Embryonic facial prominence (tissue), 1 donor: ENCODE measurements around the gene SLU7.
A peak's percentile ranks its signal among the peaks of the same experiment; 100 is the strongest.

Experiments
- DNase-seq: peaks from one replicate; pipeline ENCODE4 v3.0.0-alpha.2; 2016; ENCODE audit errors: extremely low spot score

The SLU7 gene

GRCh38 chr5:160418561-160419457, at the start of gene SLU7:
Gene SLU7, minus strand, starts transcription at chr5:160419081. Its CDS starts 3,787 bp downstream, at chr5:160415294.
- DNase-seq, result peak; percentile 93

DNA sequence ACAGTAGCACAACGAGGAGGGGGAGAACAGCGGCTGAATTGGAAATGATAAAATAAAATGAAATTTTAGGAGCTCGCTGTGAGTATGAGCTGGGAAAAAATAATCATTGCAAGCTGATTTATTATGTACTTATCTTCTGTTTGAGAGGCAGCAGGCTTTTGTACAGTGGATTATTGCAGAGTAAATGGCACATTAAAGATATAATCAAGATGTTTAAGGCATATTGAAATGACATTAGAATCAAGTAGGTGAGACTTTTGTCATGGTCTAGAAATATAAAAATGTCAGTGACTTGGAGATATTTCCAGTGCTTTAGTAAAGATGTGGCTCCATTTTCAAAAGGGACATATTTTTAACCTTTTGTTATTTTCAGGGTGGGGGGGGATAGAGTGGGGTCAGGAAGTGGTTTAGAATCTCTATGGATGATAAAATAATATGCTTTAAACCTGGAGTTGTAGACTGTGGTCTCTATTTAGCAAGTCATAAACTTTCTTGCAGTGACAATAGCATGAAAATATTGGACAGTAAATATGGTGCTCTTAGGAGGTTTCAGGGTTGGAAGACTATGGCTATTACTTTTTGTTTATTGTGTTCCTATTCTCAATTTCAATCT, 49.6 kb upstream of the SLU7 start:
- no peak for DNase-seq

DNA sequence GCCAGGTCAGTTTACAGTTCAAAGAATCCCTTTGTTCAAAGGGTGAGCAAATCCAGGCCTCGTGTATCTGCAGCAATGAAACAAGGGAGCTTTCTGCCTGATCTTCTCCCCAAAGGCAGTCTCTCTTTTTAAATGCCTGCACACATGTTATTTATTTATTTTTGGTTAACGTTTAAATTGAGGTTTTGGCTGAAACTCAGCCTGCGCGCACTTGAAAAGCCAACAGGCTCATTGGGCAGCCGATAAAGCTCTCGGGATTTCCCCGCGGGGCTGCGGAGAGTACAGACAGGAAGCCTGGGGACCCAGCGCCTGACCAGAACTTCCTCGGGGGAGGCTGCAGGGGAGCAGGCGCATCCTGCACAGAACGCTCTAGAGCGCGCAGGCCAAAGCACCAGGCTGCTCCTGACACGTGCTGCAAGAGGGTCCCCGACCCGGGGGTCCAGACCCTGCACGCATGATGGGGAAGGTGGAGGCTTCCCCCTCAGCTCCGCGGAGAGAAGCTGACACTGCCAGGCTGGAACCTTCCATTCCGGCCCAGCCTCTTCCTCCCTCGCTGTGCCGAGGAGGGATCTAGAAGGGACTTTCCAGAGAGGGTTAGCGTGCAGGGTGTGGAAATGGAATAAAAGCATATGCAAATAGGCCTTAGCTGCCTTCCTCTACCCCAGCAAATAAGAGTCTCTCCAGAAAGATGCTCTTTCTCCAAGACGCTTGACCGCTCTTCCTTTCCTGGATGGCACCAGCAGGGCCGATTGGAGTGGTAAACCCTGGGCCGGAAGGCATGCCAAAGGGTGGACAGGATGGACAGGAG, 48.9 kb upstream of the SLU7 start:
- DNase-seq, result peak; percentile 51

- DNase-seq, result no peak
Observed at GRCh38 chr5:160466889-160467554, 48.1 kb upstream of the SLU7 start.

DNA sequence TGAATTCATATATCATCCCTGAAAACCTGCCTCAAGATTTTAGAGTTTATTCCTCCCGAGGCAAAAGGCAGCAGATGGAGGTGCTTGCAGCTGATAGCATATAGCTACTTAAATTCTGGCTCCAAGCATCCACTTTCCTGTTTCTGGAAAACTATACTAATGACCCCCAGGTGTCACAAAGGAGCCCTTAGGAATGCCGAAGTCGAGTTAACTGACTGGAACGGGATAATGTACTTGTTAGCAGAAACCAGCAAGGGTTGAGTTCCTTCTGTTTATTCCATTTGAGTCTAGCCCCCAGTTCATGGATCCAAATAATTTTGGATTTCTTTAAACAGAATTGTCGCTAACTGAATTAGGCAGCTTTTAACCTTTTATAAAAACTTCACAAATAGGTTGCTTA, 47.2 kb upstream of the SLU7 start:
- DNase-seq, result no peak

DNA sequence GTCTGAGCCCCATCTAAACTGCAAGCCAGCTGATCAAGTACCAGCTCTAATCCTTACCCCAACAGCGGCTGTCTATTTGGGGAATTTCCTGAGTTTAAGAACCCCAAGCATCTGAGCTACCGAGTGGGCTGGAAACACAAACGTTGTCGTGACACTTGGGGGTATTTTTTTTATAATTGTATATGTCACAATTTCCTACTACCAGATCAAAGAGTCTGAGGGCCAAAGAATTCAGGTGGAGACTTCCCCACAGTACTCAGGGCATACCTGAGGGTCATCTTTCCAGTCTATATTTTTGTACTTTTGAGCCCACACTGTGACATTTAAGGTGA, 45.6 kb upstream of the SLU7 start:
- no peak for DNase-seq

DNA sequence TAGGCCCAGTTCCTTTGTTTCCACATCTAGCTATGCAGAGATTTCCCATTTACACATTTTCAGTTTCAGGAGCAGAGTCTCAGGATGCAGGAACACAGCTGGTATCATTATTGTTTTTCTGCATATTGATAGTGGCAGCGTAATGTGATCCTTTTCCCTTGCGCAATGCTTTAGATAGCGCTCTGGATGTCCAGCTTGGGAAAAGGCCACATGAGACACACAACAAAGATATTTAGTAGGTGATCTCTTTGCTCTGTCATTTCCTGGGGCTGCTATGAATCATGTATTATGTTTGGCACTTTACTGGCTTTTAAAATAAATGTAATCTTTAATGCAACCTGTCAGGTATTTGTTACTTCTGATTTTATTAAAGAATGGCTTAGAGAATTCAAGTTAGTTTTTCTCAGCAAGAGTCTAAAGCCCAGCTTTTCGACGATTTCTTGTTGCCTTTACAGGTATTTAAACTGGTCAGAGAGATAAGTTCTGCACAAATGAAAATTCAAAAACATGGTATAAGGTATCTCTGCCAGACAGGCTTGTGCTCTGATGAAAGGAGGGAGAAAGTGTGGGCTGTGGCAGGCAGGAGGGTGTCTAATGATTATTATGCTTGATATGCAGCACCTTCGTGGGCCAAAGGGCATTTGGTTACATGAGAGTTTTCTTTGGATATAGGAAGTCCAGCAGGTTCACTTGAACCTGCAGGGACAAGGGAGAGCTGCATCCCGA, 45.0 kb upstream of the SLU7 start:
- no peak for DNase-seq

DNA sequence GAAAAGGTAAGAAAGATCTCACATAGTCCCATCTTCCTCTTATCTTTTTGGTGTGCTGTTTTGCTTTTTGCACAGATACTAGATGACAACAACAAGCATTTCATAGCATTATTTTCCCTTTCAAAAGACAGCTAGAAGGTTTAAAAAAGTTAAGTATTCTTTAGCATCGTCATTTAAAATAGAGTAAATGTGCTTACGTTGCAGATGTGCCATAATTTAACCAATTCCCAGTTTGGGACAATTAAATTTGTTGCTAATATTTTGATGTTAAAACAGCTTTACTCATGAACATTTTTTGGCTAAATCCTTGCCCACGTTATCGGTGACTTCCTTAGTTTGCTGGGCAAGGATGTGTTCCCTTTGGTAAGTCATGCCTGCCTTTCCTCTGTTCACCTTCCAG, 44.3 kb upstream of the SLU7 start:
- no peak for DNase-seq

- no peak for DNase-seq
Observed at GRCh38 chr5:160462167-160462566, 43.3 kb upstream of the SLU7 start.

DNA sequence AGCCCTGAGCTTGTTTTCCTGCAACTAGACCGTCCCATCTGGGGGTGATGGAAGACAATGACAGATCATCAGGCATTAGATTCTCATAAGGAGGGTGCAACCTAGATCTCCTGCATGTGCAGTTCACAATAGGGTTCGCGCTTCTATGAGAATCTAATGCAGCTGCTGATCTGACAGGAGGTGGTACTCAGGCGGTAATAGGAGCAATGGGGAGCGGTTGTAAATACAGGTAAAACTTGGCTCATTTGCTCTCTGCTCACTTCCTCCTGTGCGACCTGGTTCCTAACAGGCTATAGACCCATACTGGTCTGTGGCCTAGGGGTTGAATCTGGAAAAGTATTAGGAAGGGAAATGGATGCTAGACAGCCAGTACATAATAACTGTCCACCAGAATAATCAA, 42.5 kb upstream of the SLU7 start:
- no peak for DNase-seq

DNA sequence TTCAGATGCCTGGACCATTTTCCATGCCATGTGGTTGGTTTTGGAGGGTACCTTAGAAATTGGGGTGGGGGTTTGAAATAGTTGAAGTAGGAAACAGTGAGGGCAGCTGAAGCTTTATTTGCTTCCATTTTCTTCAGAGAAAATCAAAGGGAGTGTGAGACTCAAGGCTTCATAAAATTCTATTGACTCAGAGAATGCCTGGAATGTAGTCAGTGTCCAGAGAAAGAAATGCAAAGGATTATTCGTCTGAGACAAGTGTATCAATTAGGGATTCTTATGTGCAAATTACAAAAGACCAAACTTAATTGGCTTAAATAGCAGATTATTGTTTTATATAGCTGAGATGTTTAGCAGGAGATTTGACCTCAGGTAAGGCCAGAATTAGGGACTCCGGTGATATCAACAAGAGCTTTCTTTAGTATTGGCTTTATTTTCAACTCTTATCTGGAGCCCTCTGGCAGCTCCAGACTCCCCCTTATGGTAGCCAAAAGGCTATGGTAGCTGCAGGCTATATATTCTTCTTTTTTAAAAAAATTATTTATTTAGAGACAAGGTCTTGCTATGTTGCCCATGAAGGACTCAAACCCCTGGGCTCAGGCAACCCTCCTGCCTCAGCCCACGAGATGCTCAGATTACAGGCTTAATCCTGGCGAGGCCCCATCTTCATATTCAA, 41.6 kb upstream of the SLU7 start:
- DNase-seq, result no peak

GRCh38 chr5:160458806-160459800, 40.2 kb upstream of the SLU7 start:
- no peak for DNase-seq

DNA sequence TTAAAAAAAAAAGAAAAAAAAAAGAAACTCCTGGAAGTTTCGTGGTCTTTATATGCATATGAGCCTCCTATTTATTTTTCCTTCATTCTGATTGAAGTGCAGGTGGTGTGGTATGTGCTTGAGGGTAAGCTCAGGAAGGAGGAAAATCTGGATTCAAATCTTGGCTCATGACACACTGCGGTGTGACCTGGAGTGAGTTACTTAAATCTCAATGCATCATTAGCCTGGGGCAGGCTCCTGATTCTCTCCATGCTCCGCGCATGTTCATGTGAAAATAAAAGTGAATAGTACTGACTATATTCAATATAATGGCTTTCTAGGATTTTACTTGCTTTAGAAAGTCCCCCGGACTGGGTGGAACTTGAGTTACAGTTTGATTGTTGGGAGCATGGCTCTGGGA, 38.4 kb upstream of the SLU7 start:
- DNase-seq, result no peak

- DNase-seq, result no peak
Observed at GRCh38 chr5:160456480-160457177, 37.7 kb upstream of the SLU7 start.

- DNase-seq, result no peak
Observed at GRCh38 chr5:160455600-160455999, 36.7 kb upstream of the SLU7 start.

GRCh38 chr5:160453751-160454150, 34.9 kb upstream of the SLU7 start:
- no peak for DNase-seq

GRCh38 chr5:160452795-160453194, 33.9 kb upstream of the SLU7 start:
- no peak for DNase-seq

- no peak for DNase-seq
Observed at GRCh38 chr5:160452036-160452435, 33.2 kb upstream of the SLU7 start.

DNA sequence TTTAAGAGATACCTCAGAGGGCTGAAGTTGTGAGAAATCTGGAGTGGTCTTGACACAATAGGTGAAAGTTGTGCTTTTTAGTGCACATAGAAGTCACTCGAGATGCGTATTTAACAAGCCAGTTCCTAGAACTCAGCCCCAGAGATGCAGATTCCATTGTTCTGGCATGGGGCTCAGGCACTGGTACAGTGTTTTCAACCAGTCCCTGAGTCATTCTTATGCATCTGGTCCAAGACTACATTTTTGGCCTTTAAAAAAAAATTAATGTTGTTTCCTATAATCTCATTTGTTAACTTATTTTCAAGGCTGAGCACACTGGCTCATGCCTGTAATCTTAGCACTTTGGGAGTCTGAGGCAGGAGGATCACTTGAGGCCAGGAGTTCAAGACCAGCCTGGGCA, 32.4 kb upstream of the SLU7 start:
- no peak for DNase-seq
